Mucosa of rectum (tissue), 2 donors: ENCODE results near the gene RIPK3.
A peak's percentile ranks its signal among the peaks of the same experiment; 100 is the strongest.
"Not testable (repeated sequence)": the region's sequence is repeated elsewhere in the genome, so short reads cannot be mapped to it uniquely, and the experiment has no call there.

Source experiments
- H3K27ac ChIP-seq, 2 donors: one replicate each; pipeline ENCODE4 v1.7.0; 2013; ENCODE audit warnings: inconsistent platforms in 2 of 2, low read depth in 2 of 2, low read length in 2 of 2
- H3K27me3 ChIP-seq, 2 donors: one replicate each; pipeline ENCODE4 v1.7.0; 2013; ENCODE audit warnings: low read length in 2 of 2; ENCODE audit not compliant: control insufficient read depth in 2 of 2, insufficient read depth in 2 of 2
- H3K36me3 ChIP-seq, 2 donors: one replicate each; pipeline ENCODE4 v1.7.0; 2013; ENCODE audit warnings: low read length in 2 of 2; ENCODE audit not compliant: control insufficient read depth in 2 of 2, insufficient read depth in 2 of 2
- H3K4me1 ChIP-seq, 2 donors: one replicate each; pipeline ENCODE4 v1.7.0; 2013; ENCODE audit warnings: low read length in 2 of 2, mild to moderate bottlenecking in 1 of 2; ENCODE audit not compliant: control insufficient read depth in 2 of 2, insufficient read depth in 2 of 2
- H3K4me3 ChIP-seq, 2 donors: one replicate each; pipeline ENCODE4 v1.7.0; 2013; ENCODE audit warnings: low read length in 2 of 2
- H3K9ac ChIP-seq, 2 donors: one replicate each; pipeline ENCODE4 v1.7.0; 2013; ENCODE audit warnings: low read length in 2 of 2, low read depth in 1 of 2, mild to moderate bottlenecking in 1 of 2
- H3K9me3 ChIP-seq, 2 donors: one replicate each; pipeline ENCODE4 v1.7.0; 2013; ENCODE audit warnings: low read length in 2 of 2; ENCODE audit not compliant: control insufficient read depth in 2 of 2
- donor health status: healthy.
- donor health status: Normal muscosa, but diverticular disease.

RIPK3 gene

GRCh38 chr14:24363401-24363800, 23.6 kb upstream of the RIPK3 start:
- peaks cover 14 to 27% of the 10 kb centered on the region in 2 donors for H3K4me1 ChIP-seq
- no peaks in the 10 kb centered on the region for H3K36me3 ChIP-seq
- no peak overlapping the region for H3K9ac ChIP-seq
- no peak overlapping the region for H3K4me3 ChIP-seq
- no peaks in the 10 kb centered on the region for H3K9me3 ChIP-seq
- H3K27me3 ChIP-seq: peaks cover 0 to 2% of the 10 kb centered on the region in 2 donors
- H3K27ac ChIP-seq: no peak overlapping the region

GRCh38 chr14:24362241-24362960, 22.6 kb upstream of the RIPK3 start:
- H3K9ac ChIP-seq: no peak overlapping the region
- no peak overlapping the region for H3K27ac ChIP-seq
- no peaks in the 10 kb centered on the region for H3K36me3 ChIP-seq
- H3K27me3 ChIP-seq: peaks cover 0 to 2% of the 10 kb centered on the region in 2 donors
- H3K9me3 ChIP-seq: no peaks in the 10 kb centered on the region
- peaks cover 14 to 19% of the 10 kb centered on the region in 2 donors for H3K4me1 ChIP-seq
- no peak overlapping the region for H3K4me3 ChIP-seq

- H3K27ac ChIP-seq: no peak overlapping the region
- H3K9ac ChIP-seq: no peak overlapping the region
- H3K4me1 ChIP-seq: peaks cover 12% of the 10 kb centered on the region in 2 donors
- H3K4me3 ChIP-seq: no peak overlapping the region
- no peaks in the 10 kb centered on the region for H3K36me3 ChIP-seq
- H3K9me3 ChIP-seq: no peaks in the 10 kb centered on the region
- H3K27me3 ChIP-seq: no peaks in the 10 kb centered on the region
These were observed 21.5 kb upstream of the RIPK3 start for GRCh38 chr14:24361326-24361725.

GRCh38 chr14:24360281-24360680, 20.5 kb upstream of the RIPK3 start:
- no peak overlapping the region for H3K4me3 ChIP-seq
- H3K27me3 ChIP-seq: no peaks in the 10 kb centered on the region
- H3K4me1 ChIP-seq: peaks cover 2 to 4% of the 10 kb centered on the region in 2 donors
- no peak overlapping the region for H3K9ac ChIP-seq
- no peaks in the 10 kb centered on the region for H3K9me3 ChIP-seq
- no peaks in the 10 kb centered on the region for H3K36me3 ChIP-seq
- H3K27ac ChIP-seq: no peak overlapping the region

GRCh38 chr14:24356208-24356607, 16.4 kb upstream of the RIPK3 start:
- Histone ChIP-seq H3K4me1 (peaks cover 0 to 2% of the 10 kb centered on the region in 2 donors), H3K9me3 (no peaks in the 10 kb centered on the region), H3K27me3 (no peaks in the 10 kb centered on the region), H3K9ac (no peak overlapping the region), H3K4me3 (no peak overlapping the region), H3K36me3 (no peaks in the 10 kb centered on the region), H3K27ac (no peak overlapping the region)

GRCh38 chr14:24355009-24355408, 15.2 kb upstream of the RIPK3 start:
- H3K27me3 ChIP-seq: no peaks in the 10 kb centered on the region
- H3K4me1 ChIP-seq: peaks cover 0 to 2% of the 10 kb centered on the region in 2 donors
- H3K9ac ChIP-seq: no peak overlapping the region
- no peak overlapping the region for H3K4me3 ChIP-seq
- no peaks in the 10 kb centered on the region for H3K36me3 ChIP-seq
- H3K9me3 ChIP-seq: no peaks in the 10 kb centered on the region
- no peak overlapping the region for H3K27ac ChIP-seq

- not testable (repeated sequence) for H3K4me3 ChIP-seq, H3K4me1 ChIP-seq, H3K36me3 ChIP-seq, H3K9me3 ChIP-seq, H3K27me3 ChIP-seq, H3K27ac ChIP-seq, H3K9ac ChIP-seq
These were observed 14.7 kb upstream of the RIPK3 start for GRCh38 chr14:24354482-24354825.

- Histone ChIP-seq H3K9me3 (no peaks in the 10 kb centered on the region), H3K27ac (peak overlapping the region; percentile 12 to 32), H3K9ac (no peak overlapping the region), H3K4me1 (peaks cover 0 to 2% of the 10 kb centered on the region in 2 donors), H3K27me3 (no peaks in the 10 kb centered on the region), H3K36me3 (no peaks in the 10 kb centered on the region), H3K4me3 (no peak overlapping the region)
These were observed 14.0 kb upstream of the RIPK3 start for GRCh38 chr14:24353559-24354481.

GRCh38 chr14:24351517-24351916, 11.7 kb upstream of the RIPK3 start:
- Histone ChIP-seq H3K9me3 (no peaks in the 10 kb centered on the region), H3K36me3 (no peaks in the 10 kb centered on the region), H3K27me3 (no peaks in the 10 kb centered on the region), H3K4me1 (peaks cover 0 to 2% of the 10 kb centered on the region in 2 donors), H3K4me3 (no peak overlapping the region), H3K27ac (no peak overlapping the region), H3K9ac (no peak overlapping the region)

GRCh38 chr14:24349742-24350141, 10.0 kb upstream of the RIPK3 start:
- H3K4me1 ChIP-seq: peaks cover 0 to 2% of the 10 kb centered on the region in 2 donors
- H3K4me3 ChIP-seq: no peak overlapping the region
- H3K9ac ChIP-seq: no peak overlapping the region
- H3K9me3 ChIP-seq: no peaks in the 10 kb centered on the region
- H3K27ac ChIP-seq: no peak overlapping the region
- H3K36me3 ChIP-seq: no peaks in the 10 kb centered on the region
- no peaks in the 10 kb centered on the region for H3K27me3 ChIP-seq
